ES-I3 (cell line): ENCODE data around the gene JUNB.

Experiments used
- H3K36me3 ChIP-seq: 2 replicates; pipeline ENCODE4 v1.6.1; 2013; ENCODE audit warnings: mild to moderate bottlenecking, low read length, control low read depth, moderate library complexity; ENCODE audit not compliant: insufficient read depth
- H3K4me1 ChIP-seq: 2 replicates; pipeline ENCODE4 v1.6.1; 2013; ENCODE audit warnings: mild to moderate bottlenecking, control low read depth, low read length; ENCODE audit not compliant: insufficient read depth
- H3K9ac ChIP-seq: 2 replicates; pipeline ENCODE4 v1.6.1; 2013; ENCODE audit warnings: low read depth, mild to moderate bottlenecking, low read length, moderate library complexity
- H3K9me3 ChIP-seq: 2 replicates; pipeline ENCODE4 v1.6.1; 2013; ENCODE audit warnings: mild to moderate bottlenecking, low read length, moderate library complexity; ENCODE audit not compliant: control insufficient read depth, insufficient read depth

Gene JUNB

DNA sequence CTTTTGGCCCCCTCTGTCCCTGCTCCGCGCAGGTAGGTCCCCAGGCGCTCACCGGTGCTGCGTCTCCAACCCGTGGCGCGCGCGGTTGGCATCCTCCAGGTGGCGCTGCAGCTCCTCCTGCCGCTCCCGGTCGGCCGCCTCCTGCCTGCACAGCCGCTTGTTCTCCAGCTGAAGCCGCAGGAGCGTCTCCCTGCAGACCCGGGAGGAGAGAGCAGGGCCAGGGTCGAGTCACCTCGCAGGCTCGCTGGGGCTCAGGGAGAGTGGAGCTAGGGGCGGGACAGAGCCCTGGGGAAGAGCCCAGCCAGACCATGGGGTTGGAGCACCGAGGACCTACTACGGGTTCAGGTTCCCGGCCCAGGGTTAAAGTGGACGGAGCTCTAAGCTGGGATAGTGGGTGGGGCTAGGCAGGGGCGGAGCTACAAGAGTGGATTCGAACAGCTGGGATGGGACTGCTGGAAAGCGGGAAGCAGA is 25.2 kb upstream of the JUNB start:
- peak overlapping the region; percentile 56; the same call in 1 of the 2 replicates for H3K9ac ChIP-seq
- H3K36me3 ChIP-seq, result no peaks in the 10 kb centered on the region
- H3K4me1 ChIP-seq, result no peaks in the 10 kb centered on the region
- H3K9me3 ChIP-seq, result no peaks in the 10 kb centered on the region

DNA sequence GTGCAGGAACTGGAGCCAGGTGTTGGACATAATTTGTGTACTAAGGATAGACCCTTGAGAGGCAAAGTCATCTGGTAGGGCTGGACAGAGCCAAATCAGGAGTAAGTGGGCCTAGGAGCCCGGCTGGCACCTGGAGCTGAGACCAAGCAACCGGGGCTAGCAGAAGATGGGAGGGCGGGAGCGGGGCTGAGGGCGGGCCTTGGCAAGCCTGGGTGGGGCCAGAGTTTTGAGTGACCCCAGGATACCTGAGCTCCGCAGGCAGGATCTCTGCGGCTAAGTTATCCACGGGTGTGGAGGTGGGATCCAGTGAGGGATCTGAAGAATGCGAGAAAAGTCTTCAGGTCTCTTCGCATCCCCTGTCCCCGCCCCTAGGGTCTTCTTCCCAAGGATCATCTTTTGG is 24.1 kb upstream of the JUNB start:
- H3K4me1 ChIP-seq, result no peaks in the 10 kb centered on the region
- H3K36me3 ChIP-seq, result no peaks in the 10 kb centered on the region
- H3K9ac ChIP-seq, result no peak overlapping the region
- no peaks in the 10 kb centered on the region for H3K9me3 ChIP-seq

DNA sequence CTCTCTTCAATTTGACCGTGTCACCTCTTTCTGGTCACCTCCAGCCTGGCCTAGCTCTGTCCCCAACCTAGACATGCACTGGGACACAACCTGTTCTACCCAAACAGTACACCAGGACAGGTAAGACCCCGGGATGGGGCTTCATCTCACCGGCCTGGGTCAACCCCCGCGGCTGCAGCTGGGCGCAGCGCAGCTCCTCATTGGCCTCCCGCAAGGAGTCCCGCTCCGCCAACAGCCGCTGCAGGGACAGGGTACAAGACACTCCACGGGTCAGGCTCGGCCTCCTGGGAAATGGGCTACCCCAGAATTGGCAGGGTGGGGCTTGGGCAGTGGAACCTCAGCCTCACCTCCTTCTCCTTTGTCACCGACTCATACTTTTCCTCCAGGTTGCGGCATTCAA is 23.6 kb upstream of the JUNB start:
- no peaks in the 10 kb centered on the region for H3K36me3 ChIP-seq
- H3K9ac ChIP-seq, result no peak overlapping the region
- no peaks in the 10 kb centered on the region for H3K9me3 ChIP-seq
- H3K4me1 ChIP-seq, result no peaks in the 10 kb centered on the region

DNA sequence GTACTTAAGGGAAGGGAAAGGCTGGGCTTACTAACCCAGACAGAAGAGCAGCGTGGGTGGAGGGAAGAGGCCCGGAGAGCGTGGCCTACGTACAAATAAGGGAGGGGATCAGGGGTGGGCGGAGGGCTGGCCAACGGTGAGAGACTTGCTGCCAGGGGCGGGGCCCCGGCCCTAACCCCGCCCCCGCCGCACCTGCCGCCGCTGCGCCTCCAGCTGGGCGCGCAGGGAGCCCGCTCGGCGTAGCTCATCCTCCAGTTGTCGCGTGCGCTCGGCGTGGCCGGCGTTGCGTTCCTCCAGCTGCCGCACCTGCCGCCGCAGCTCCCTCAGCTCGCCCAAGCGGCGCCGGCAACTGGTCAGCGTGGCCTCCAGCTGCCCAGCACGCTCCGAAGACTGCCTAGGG is 21.6 kb upstream of the JUNB start:
- Histone ChIP-seq H3K9ac (0 out of 2 replicates have a peak overlapping the region, but pooled peaks have one; percentile 9), H3K36me3 (no peaks in the 10 kb centered on the region), H3K4me1 (no peaks in the 10 kb centered on the region), H3K9me3 (no peaks in the 10 kb centered on the region)

DNA sequence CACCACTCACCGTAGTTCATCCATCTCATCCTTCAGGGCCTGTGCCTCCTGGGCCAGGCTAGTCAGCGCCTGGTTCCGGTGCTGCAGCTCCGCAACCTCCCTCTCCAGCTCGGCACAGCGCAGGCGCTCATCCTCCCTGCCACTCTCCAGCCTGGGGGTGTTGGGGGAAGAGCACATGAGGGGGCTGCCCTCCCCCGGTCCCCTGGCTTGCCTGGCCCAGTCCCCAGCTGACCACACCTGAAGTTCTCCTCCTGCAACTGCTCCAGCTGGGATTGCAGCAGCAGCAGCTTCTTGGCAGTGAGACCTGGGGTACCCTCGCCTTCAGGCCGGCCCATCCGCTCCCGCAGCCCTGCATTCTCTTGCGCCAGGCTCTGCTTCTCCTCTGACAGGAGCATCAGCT is 20.4 kb upstream of the JUNB start:
- Histone ChIP-seq H3K4me1 (no peaks in the 10 kb centered on the region), H3K9ac (no peak overlapping the region), H3K9me3 (no peaks in the 10 kb centered on the region), H3K36me3 (no peaks in the 10 kb centered on the region)

DNA sequence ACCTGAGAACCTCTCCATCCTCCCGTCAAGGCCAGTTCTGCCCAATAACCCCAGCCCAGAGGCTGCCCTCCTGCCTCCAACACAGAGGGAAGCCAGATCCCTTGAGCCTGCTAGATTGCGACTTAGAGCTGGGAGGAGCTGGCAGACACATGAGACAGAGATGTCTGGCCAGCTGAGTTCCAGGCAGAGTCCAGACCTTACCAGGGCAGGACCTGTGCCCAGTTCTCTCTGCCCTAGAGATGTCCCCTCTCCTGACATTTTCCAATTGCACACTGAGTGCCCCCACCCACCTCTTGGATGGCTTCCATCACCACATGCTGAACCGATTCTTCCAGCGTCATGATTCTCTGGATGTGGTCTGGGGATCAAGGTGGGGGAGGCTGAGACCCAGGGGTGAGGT is 19.0 kb upstream of the JUNB start:
- no peaks in the 10 kb centered on the region for H3K4me1 ChIP-seq
- no peaks in the 10 kb centered on the region for H3K9me3 ChIP-seq
- H3K9ac ChIP-seq, result no peak overlapping the region
- no peaks in the 10 kb centered on the region for H3K36me3 ChIP-seq

DNA sequence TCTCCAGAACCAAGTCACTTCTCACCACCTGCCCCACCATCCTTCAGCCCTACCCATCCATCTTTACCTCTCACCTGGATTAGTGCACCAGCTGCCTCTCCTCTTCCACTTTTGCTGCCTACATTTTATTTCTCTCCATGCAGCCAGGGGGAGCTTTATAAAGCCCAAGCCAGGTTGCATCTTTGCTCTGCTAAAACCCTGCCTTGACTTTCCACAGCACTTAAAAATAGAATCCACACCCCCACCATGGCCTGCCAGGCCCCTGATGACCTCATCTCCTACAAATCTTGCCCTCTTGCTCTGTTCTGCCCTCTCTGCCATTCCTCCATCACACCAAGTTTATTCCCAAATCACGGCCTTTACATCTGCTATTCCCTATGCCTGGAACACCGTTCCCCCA is 17.7 kb upstream of the JUNB start:
- Histone ChIP-seq H3K4me1 (no peaks in the 10 kb centered on the region; the same call in 1 of the 2 replicates), H3K9ac (no peak overlapping the region)

DNA sequence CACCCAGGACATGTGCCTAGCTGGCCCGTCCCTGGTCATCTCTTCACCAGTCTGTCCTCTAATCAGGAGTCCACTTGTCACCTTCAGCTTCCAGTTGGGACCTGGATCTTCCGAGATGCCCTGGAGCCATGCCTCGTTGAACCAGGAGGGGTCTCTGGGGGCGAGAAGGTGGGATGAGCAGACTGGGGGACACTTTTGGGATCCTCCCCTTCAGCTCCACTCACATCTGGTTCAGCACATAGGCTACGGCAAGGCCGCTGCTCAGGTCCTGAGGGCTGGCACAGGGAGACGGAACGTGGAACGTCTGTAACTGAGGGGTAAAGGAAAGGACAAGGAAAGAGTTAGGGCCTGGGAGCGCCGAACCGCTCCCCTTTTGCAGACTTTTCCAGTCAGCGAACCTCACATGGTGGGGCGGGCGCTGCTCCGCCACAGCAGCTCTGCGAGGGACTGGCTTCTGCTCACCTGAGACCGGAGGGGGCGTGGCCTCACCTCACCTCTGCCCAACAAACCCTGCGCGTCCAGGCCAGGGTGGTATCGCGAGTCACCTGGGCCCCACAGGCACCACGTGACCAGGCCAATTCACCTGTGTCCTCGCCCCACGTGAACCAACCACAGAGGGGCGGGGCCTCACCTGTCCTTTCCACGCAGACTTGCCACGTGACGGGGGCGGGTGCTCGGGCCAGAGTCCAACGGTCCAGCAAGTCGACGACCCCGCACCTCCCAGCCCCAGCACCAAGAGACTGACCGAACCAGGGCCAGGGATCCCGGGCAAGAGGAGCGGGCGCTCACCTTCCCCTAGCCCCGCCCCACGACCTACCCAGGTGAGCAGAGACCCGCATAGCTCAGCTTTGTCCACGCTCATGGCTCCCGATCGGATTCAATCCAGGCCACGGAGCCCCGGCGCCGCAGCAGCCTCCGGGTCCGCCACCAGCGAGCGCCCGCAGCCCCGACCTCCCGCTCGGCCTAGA is 16.4 kb upstream of the JUNB start, which contains the start of gene HOOK2:
HOOK2 (minus strand) TSS at position 965 of the 968 bp plus-strand sequence; CDS start at position 862, 103 bp downstream.
- no peaks in the 10 kb centered on the region for H3K9me3 ChIP-seq
- no peaks in the 10 kb centered on the region for H3K36me3 ChIP-seq
- peak within 1 kb of the TSS; percentile 67 for H3K9ac ChIP-seq
- no peaks in the 10 kb centered on the region; the same call in 1 of the 2 replicates for H3K4me1 ChIP-seq

More for the DNA sequence above, 17.7 kb upstream of the JUNB start:
- Histone ChIP-seq H3K9me3 (no peaks in the 10 kb centered on the region), H3K36me3 (no peaks in the 10 kb centered on the region)

DNA sequence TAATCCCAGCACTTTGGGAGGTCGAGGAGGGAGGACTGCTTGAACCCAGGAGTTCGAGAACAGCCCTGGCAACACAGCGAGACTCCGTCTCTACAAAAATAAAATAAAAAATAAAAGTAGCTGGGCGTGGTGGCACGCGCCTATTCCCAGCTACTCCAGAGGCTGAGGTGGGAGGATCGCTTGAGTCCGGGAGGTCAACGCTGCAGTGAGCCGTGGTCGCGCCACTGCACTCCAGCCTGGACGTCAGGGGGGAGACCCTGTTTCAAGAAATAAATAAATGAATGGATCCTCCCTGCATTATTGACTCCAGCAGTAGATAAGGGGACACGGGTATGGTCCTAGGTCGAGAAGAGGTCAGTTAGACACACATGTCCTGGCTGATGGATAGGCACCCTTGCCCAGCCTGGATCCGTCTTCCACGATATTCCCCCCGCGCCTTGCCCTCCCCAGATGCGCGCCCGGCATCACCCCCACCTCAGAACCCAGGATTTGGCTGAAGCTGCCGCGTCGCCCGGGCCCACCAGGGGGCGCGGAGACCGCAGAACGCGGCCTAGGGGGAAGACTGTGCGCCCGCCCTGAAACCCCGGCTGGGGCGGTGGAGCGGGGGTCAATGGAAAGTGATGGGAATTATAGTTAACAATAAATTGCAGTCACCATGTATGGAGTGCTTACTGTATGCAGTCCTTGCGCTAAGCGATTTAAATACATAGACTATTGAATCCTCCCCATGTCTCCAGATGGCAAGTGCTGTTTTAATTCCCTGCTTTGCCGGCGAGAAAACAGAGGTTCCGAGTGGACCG is 13.9 kb upstream of the JUNB start:
- no peaks in the 10 kb centered on the region for H3K36me3 ChIP-seq
- H3K9me3 ChIP-seq, result no peaks in the 10 kb centered on the region
- H3K4me1 ChIP-seq, result no peaks in the 10 kb centered on the region; the same call in 1 of the 2 replicates
- H3K9ac ChIP-seq, result peak overlapping the region; percentile 66; the same call in 1 of the 2 replicates

DNA sequence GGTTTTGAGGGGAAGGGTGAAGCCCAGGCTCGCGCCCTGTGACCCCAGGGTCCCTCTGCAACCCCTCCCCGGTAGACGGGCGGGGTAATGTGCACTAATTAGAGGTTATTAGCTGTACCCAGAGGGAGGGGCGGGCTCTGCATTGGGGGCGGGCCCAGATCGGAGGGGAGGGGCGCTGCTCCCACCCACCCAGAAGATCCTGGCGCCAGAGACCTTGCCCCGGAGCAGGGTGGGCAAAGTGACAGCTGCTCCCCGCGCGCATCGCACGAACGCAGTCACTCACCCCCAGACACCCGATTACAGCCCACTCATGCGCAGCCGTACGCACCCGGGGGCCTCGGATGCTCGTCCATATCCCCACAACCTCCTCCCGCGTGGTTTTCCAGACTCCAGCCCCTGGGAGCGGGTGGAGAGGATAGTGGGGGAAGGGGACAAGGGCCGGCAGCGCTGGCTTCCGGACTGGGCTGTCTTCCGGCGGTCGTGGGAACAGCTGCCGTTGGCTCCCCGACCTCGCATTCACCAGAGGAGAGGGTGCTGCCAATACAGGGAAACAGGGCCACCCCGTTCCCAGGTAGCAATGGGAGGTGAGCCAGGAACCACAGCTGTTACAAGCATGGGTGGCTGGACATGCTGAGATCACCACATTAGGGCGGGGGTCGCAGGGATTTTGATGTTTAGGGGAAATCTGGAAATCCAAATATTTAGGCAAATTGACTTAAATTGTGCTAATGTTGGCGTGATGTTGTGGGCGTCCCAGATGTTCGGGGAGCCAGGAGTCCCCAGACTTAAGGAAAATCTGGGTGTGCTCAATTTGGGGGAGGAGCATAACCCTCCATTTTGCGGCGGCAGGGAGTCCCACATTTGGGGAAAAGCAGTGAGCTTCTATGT is 13.0 kb upstream of the JUNB start:
- peak overlapping the region; percentile 66 for H3K9ac ChIP-seq
- H3K36me3 ChIP-seq, result no peaks in the 10 kb centered on the region
- H3K4me1 ChIP-seq, result no peaks in the 10 kb centered on the region; the same call in 1 of the 2 replicates
- H3K9me3 ChIP-seq, result no peaks in the 10 kb centered on the region

DNA sequence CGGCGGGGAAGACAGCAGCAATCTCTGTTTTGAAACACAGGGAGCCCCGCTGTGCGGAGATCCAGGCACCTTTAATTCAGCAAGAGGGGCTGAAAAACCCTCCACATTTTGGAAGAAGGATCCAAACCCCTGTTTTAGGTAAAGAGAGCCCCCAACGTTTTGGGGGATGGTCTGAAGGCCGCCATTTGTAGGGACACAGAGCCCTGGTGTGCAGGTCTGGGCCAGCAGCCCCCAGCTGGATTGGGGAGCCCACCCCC is 12.5 kb upstream of the JUNB start:
- Histone ChIP-seq H3K36me3 (no peaks in the 10 kb centered on the region), H3K9me3 (no peaks in the 10 kb centered on the region), H3K4me1 (peaks cover 4% of the 10 kb centered on the region; the same call in 1 of the 2 replicates), H3K9ac (peak overlapping the region; percentile 66)

DNA sequence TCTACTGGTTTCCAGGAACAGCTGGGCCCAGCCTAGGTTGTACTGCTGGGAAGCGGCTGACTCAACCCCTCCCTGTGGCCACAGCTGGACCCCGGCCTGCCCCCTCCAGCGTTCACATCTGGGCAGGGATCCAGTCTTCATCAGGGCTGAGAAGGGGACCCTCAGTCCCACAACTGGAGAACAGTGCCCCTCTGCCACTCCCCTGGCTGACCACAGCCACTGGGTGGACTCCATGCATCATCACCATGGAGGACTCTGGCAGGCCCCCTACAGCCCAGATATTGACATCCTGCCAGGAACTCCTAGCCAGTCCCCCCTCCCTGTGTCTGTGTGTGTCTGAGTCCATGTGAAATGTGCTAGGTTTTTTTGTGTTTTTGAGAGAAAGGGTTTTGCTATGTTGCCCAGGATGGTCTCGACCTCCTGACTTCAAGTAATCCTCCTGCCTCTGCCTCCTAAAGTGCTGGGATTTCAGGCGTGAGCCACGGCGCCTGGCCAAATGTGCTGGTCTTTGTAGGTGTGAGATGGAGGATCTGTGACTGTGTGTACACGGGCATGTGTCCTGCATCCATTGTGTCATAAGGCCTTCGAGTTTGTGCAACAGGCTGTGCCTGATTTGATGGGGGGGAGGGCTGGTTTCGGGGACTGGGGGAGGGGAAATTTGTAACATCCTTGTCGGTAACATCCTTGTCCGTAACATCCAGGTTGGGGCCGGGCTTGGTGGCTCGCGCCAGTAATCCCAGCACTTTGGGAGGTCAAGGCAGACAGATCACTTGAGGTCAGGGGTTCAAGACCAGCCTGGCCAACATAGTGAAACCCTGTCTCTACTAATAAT is 11.9 kb upstream of the JUNB start:
- no peaks in the 10 kb centered on the region for H3K9me3 ChIP-seq
- peaks cover 4% of the 10 kb centered on the region; the same call in 1 of the 2 replicates for H3K4me1 ChIP-seq
- no peaks in the 10 kb centered on the region for H3K36me3 ChIP-seq
- H3K9ac ChIP-seq, result peak overlapping the region; percentile 66

DNA sequence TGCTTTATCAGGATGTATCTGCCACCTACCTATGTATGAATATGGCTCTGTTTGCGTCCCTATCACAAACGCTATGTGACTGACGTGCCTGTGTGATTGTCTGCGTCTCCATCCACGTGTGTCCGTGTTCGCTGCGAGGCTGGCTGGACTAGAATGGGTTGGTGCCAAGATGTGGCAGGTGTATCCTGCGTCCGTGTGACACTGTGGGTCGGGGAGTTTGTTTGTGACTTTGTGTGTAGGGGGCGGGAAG is 9.2 kb upstream of the JUNB start:
- H3K9ac ChIP-seq, result peak overlapping the region; percentile 55; the same call in 1 of the 2 replicates
- H3K9me3 ChIP-seq, result no peaks in the 10 kb centered on the region
- no peaks in the 10 kb centered on the region for H3K36me3 ChIP-seq
- peaks cover 9% of the 10 kb centered on the region; the same call in 1 of the 2 replicates for H3K4me1 ChIP-seq
